ENCODE results near the gene ABTB2.

DNA sequence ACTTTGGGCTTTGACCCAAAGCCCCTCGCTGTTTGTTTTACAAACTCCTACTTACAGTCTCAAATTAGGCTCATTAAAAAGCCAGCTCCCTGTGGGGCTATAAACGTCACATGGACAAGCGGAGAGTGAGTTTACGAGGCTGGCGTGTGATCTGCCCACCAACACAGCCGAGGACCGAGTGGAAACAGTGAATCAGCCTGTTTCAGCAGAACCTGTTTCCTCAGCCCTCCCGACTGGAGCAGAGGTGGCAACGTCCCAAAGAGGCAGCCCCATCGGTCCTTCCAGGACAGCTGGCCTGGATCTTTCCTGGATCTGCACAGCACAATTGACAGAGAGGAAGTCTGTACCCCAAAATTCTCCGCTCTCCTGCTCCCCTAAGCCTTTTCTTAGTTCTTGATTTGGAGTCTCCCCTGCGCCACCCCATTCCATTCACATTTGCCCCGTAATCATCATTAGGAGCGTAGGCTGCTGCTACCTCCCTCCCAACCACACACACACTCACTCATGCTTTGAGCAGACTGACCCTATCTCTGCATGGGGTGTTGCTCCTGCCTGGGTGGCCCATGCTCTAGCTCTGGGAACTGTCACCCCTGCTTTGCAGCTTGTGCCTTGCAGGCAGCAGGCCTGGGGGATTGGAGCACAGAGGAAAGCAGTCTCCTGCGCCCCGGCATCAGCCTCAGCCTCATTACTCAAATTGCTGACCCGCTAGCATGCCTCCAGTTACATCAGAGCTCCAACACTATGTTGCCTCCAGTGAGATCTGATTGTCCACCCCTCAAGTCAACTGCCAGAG is 134.6 kb downstream of the ABTB2 start:
- TF ChIP-seq, protein P1, sequence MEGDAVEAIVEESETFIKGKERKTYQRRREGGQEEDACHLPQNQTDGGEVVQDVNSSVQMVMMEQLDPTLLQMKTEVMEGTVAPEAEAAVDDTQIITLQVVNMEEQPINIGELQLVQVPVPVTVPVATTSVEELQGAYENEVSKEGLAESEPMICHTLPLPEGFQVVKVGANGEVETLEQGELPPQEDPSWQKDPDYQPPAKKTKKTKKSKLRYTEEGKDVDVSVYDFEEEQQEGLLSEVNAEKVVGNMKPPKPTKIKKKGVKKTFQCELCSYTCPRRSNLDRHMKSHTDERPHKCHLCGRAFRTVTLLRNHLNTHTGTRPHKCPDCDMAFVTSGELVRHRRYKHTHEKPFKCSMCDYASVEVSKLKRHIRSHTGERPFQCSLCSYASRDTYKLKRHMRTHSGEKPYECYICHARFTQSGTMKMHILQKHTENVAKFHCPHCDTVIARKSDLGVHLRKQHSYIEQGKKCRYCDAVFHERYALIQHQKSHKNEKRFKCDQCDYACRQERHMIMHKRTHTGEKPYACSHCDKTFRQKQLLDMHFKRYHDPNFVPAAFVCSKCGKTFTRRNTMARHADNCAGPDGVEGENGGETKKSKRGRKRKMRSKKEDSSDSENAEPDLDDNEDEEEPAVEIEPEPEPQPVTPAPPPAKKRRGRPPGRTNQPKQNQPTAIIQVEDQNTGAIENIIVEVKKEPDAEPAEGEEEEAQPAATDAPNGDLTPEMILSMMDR (conservative IDR thresholded peaks at IDR 0.05): no peak
- no peak for TF ChIP-seq ZFX (IDR thresholded peaks at IDR 0.05)
